Esophagus squamous epithelium (tissue), 4 donors: ENCODE results near the gene ACOT12.

Source experiments
- POLR2A ChIP-seq, 4 donors: fragments of 450-650 bp; IDR thresholded peaks; one replicate each; pipeline ENCODE4 v1.6.1; 2017; ENCODE audit warnings: antibody characterized with exemption in 4 of 4, mild to moderate bottlenecking in 4 of 4, moderate library complexity in 3 of 4
- TF ChIP-seq, protein P1 (sequence below), 6 experiments: fragments of 450-650 bp in 4 of 6; fragments of 200-600 bp in 2 of 6; sonication (generic) in 2 of 6; IDR thresholded peaks; one replicate each; pipeline ENCODE4 v1.5.1; 2016 to 2019; ENCODE audit warnings: antibody characterized with exemption in 6 of 6, mild to moderate bottlenecking in 4 of 6, moderate library complexity in 4 of 6

DNA sequence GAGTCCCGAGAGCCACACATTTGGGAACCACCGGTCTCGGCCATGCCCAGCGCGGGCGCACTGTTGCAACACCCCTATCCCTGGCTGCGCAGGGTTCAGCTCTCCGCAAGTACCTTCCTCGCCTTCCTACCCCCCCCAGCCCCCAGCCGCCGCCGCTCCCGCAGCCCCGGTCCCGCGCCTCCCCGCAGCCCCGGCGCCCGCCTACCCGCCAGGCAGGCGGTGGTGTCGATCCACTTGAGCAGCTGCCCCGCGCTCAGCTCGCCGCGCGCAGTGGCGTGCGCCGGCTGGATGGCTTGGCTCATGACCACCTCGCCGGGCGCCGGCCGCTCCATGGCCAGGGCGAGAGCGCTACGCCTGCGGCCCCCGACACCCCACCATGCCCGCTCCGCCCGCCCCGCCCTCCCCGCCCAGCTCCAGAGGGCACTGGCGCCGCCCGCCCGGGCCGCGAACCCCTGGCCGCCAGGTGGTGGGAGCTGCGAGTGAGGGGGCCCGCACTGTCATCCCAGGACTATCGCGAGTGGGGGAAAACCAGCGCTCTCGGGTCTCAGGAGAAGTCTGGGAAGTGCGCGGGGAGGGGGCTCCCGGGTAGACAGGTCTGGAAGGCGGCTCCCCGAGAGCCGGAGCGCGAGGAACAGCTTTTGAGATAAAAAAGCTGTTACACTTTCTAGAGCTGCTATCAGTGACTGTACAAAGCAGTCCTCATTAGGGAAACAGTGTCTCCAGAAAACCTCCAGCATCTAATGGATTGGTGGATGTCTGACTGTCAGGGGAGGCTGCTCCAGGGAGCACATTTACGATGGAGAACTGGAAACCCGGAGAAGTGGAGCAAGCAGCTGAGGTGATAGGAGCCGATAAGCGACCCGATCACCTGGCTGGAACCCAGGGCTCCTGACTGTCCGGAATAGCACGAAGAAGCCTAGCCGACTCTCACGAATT lies at the start of gene ACOT12:
- TF ChIP-seq, protein P1, sequence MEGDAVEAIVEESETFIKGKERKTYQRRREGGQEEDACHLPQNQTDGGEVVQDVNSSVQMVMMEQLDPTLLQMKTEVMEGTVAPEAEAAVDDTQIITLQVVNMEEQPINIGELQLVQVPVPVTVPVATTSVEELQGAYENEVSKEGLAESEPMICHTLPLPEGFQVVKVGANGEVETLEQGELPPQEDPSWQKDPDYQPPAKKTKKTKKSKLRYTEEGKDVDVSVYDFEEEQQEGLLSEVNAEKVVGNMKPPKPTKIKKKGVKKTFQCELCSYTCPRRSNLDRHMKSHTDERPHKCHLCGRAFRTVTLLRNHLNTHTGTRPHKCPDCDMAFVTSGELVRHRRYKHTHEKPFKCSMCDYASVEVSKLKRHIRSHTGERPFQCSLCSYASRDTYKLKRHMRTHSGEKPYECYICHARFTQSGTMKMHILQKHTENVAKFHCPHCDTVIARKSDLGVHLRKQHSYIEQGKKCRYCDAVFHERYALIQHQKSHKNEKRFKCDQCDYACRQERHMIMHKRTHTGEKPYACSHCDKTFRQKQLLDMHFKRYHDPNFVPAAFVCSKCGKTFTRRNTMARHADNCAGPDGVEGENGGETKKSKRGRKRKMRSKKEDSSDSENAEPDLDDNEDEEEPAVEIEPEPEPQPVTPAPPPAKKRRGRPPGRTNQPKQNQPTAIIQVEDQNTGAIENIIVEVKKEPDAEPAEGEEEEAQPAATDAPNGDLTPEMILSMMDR (IDR thresholded peaks at IDR 0.05) = no peak
- TF ChIP-seq POLR2A (IDR thresholded peaks at IDR 0.05) = no peak
